Loucy (cell line): Measurements from ENCODE around the gene SNX21.

Experiments
- EZH2phosphoT487 ChIP-seq: fragments of 200-600 bp; IDR thresholded peaks from 2 replicates; pipeline ENCODE4 v1.6.1; 2018; ENCODE audit warnings: antibody characterized with exemption, mild to moderate bottlenecking, moderate library complexity, borderline replicate concordance
- TF ChIP-seq, protein P1 (sequence below): fragments of 200-600 bp; sonication (generic); conservative IDR thresholded peaks from 2 replicates; pipeline ENCODE4 v1.5.1; 2014; ENCODE audit warnings: mild to moderate bottlenecking, antibody characterized with exemption, low read length

DNA sequence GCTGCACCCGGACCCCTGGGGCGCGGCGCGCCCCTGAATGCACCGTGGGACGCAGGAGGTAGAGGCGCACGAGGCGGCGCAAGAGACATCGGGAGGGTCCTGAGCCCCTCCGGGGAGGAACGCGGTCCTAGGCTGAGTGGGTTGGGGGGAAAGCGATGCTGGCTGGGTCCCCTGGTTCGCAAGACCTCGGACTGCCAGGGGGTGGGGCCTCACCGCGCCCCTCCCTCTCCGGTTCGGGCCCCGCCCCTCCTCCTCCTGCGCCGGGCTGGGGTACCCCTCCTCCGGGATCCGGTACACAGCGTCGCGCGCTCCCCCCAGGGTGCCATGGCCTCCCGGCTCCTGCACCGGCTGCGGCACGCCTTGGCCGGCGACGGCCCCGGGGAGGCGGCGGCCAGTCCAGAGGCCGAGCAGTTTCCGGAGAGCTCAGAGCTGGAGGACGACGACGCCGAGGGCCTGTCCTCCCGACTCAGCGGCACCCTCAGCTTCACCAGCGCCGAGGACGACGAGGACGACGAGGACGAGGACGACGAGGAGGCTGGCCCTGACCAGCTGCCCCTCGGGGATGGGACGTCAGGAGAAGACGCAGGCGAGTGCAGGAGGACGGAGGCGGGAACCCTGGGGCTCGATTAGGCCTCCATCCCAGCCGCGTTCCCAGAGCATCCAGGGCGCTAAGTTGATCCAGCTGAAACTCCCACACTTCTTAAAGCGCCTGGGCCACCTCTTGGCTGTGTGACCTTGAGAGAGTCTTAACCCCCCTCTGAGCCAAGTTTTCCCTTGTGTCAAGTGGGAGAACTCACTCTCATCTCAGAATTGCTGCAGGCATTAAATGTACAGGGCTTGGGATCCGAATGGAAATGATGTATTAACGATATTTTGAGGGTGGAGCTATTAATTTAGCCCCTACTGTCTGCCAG is 541 bp downstream of the SNX21 start:
- TF ChIP-seq, protein P1, sequence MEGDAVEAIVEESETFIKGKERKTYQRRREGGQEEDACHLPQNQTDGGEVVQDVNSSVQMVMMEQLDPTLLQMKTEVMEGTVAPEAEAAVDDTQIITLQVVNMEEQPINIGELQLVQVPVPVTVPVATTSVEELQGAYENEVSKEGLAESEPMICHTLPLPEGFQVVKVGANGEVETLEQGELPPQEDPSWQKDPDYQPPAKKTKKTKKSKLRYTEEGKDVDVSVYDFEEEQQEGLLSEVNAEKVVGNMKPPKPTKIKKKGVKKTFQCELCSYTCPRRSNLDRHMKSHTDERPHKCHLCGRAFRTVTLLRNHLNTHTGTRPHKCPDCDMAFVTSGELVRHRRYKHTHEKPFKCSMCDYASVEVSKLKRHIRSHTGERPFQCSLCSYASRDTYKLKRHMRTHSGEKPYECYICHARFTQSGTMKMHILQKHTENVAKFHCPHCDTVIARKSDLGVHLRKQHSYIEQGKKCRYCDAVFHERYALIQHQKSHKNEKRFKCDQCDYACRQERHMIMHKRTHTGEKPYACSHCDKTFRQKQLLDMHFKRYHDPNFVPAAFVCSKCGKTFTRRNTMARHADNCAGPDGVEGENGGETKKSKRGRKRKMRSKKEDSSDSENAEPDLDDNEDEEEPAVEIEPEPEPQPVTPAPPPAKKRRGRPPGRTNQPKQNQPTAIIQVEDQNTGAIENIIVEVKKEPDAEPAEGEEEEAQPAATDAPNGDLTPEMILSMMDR: no peak
- TF ChIP-seq EZH2phosphoT487: no peak
